ENCODE measurements around the gene IMMP2L.
"Not testable (repeated sequence)": the region's sequence is repeated elsewhere in the genome, so short reads cannot be mapped to it uniquely, and the experiment has no call there.

- TF ChIP-seq FOXM1 (IDR thresholded peaks at IDR 0.05; ENCODE audit: borderline replicate concordance); SUZ12 (IDR thresholded peaks at IDR 0.05); ELF4 (IDR thresholded peaks at IDR 0.05); BHLHE40 (IDR thresholded peaks at IDR 0.05; ENCODE audit: borderline replicate concordance); TARDBP (IDR thresholded peaks at IDR 0.05); FOXA1 (IDR thresholded peaks at IDR 0.05); HDGF (IDR thresholded peaks at IDR 0.05; ENCODE audit: borderline replicate concordance): not testable (repeated sequence)
Measured at GRCh38 chr7:111249807-111250206, 312.5 kb downstream of the IMMP2L start.
